ENCODE data around the gene RPRD2.

Gene RPRD2

GRCh38 chr1:150516050-150516591 is 152.2 kb downstream of the RPRD2 start:
- DNase-seq = no peak

GRCh38 chr1:150516616-150517015 is 152.7 kb downstream of the RPRD2 start:
- no peak for DNase-seq

- no peak for DNase-seq
Observed at GRCh38 chr1:150521196-150521968, 157.4 kb downstream of the RPRD2 start.

- DNase-seq = no peak
Observed at GRCh38 chr1:150525348-150525747, 161.4 kb downstream of the RPRD2 start.

Data from CD4-positive, alpha-beta T cell treated with Interferon gamma for 1 hour (primary cell).